K562 (cell line): ENCODE measurements around the gene DIPK1B. TPM values are rescaled to one million over a fixed set of nuclear protein-coding genes. Genes with fewer than 3 reads are reported as not detected.
A peak's percentile ranks its signal among the peaks of the same experiment; 100 is the strongest.

Source experiments
- ARID3A ChIP-seq: IDR thresholded peaks from 2 replicates; pipeline ENCODE4 v1.6.1; 2012; ENCODE audit warnings: low read depth, low read length, improper control_type of control experiment, borderline replicate concordance
- CUX1 ChIP-seq: fragments of 200-800 bp; sonication (Bioruptor generic); IDR thresholded peaks from 2 replicates; pipeline ENCODE4 v1.6.1; 2016; ENCODE audit warnings: missing genetic modification characterization, missing compliant biosample characterization
- FIP1L1 ChIP-seq: fragments of 200-400 bp; formaldehyde crosslinking; IDR thresholded peaks from 2 replicates; pipeline ENCODE4 v1.6.1; 2018; ENCODE audit warnings: mild to moderate bottlenecking, low read depth, low read length; ENCODE audit not compliant: poor library complexity, severe bottlenecking
- JUNB ChIP-seq: fragments of 450-650 bp; formaldehyde crosslinking; conservative IDR thresholded peaks from 2 replicates; pipeline ENCODE4 v1.4.0; 2020; ENCODE audit warnings: mild to moderate bottlenecking
- KHSRP ChIP-seq: fragments of 450-650 bp; IDR thresholded peaks from 2 replicates; pipeline ENCODE4 v1.6.1; 2017
- MAZ ChIP-seq, 2 experiments: fragments of 450-650 bp in 1 of 2; sonication (generic) in 1 of 2; formaldehyde crosslinking; IDR thresholded peaks in 1 of 2; conservative IDR thresholded peaks in 1 of 2; 2 replicates each; pipeline versions ENCODE4 v1.4.0 to v1.5.0; 2020; ENCODE audit warnings: mild to moderate bottlenecking in 1 of 2, missing genetic modification reagents in 1 of 2
- NFIX ChIP-seq: fragments of 250-450 bp; sonication (Bioruptor Pico); IDR thresholded peaks from 2 replicates; pipeline ENCODE4 v1.4.0; 2020; ENCODE audit warnings: low read depth, mild to moderate bottlenecking, moderate library complexity
- PATZ1 ChIP-seq: fragments of 250-450 bp; sonication (Bioruptor Pico); IDR thresholded peaks from 2 replicates; pipeline ENCODE4 v1.5.0; 2020; ENCODE audit warnings: mild to moderate bottlenecking, borderline replicate concordance
- RBFOX2 ChIP-seq: fragments of 200-400 bp; formaldehyde crosslinking; IDR thresholded peaks from 2 replicates; pipeline ENCODE4 v1.6.1; 2017; ENCODE audit warnings: low read depth, mild to moderate bottlenecking, low read length, moderate library complexity
- RFX1 ChIP-seq: fragments of 450-650 bp; IDR thresholded peaks from 2 replicates; pipeline ENCODE4 v1.6.1; 2016; ENCODE audit warnings: mild to moderate bottlenecking, moderate library complexity
- SETDB1 ChIP-seq: IDR thresholded peaks from one replicate; pipeline ENCODE4 v1.6.1; 2012; ENCODE audit warnings: low read length, control low read depth, inconsistent platforms
- SMARCA5 ChIP-seq: fragments of 450-650 bp; IDR thresholded peaks from 2 replicates; pipeline ENCODE4 v1.6.1; 2016
- SP1 ChIP-seq: sonication (generic); formaldehyde crosslinking; IDR thresholded peaks from 2 replicates; pipeline ENCODE4 v1.8.1; 2022; ENCODE audit warnings: mild to moderate bottlenecking, missing genetic modification reagents
- SRSF3 ChIP-seq: fragments of 200-400 bp; formaldehyde crosslinking; IDR thresholded peaks from 2 replicates; pipeline ENCODE4 v1.6.1; 2016; ENCODE audit warnings: mild to moderate bottlenecking, low read length, moderate library complexity; ENCODE audit not compliant: insufficient read depth
- ZNF76 ChIP-seq: fragments of 250-450 bp; sonication (Bioruptor Pico); IDR thresholded peaks from 2 replicates; pipeline ENCODE4 v1.4.0; 2020; ENCODE audit warnings: mild to moderate bottlenecking, moderate library complexity, borderline replicate concordance
- polyA plus RNA-seq, 8 experiments: library from polyadenylated mRNA; depleted of rRNA in 4 of 8; stranded (reverse) in 5 of 8; unstranded in 3 of 8; fragments of >200 nt; fragmentation: Nextera tagmentation in 2 of 8; fragmentation: Illumina TruSeq in 1 of 8; extraction: Ambion mirVana in 2 of 8; extraction: Trizol in 1 of 8; gene quantifications; 2 replicates each; pipeline versions ENCODE4 v1.2.1 to v1.2.3, GENCODE V29; 2011 to 2014; ENCODE audit warnings: inconsistent platforms in 1 of 8, missing spikeins in 1 of 8
- total RNA-seq, 7 experiments: library from RNA; depleted of rRNA in 6 of 7; stranded (reverse); fragments of >200 nt in 6 of 7; fragmentation: Illumina TruSeq in 2 of 7; extraction: Trizol in 2 of 7; gene quantifications; 2 replicates each; pipeline versions ENCODE4 v1.2.1 to v1.2.3, GENCODE V29; 2011 to 2021; ENCODE audit warnings: low replicate concordance in 1 of 7
- TF ChIP-seq, protein P1 (sequence below): sonication (generic); formaldehyde crosslinking; IDR thresholded peaks from 2 replicates; pipeline ENCODE4 v1.8.1; 2023; ENCODE audit warnings: mild to moderate bottlenecking, missing genetic modification reagents, moderate library complexity

DIPK1B gene
- total and polyA plus RNA-seq, 9 of the 15 experiments (the other 6 are each of a cell fraction or from before 2014, with no cell fraction given), result 0.08 to 22.3 (median 5.9) TPM

- TF ChIP-seq PATZ1 (CRISPR knock-in tag) (no peak), RBFOX2 (peak; percentile 85), CUX1 (CRISPR knock-in tag) (no peak), SETDB1 (no peak), MAZ (CRISPR knock-in tag; conservative IDR thresholded peaks at IDR 0.05 in 1 of 2, IDR thresholded peaks at IDR 0.05 in 1 of 2) (no peak), ZNF76 (no peak), RFX1 (no peak), ARID3A (no peak), JUNB (CRISPR knock-in tag) (no peak), KHSRP (no peak), SMARCA5 (no peak), SP1 (CRISPR knock-in tag) (no peak), NFIX (CRISPR knock-in tag) (no peak), FIP1L1 (peak; percentile 95), SRSF3 (no peak)
- TF ChIP-seq, protein P1, sequence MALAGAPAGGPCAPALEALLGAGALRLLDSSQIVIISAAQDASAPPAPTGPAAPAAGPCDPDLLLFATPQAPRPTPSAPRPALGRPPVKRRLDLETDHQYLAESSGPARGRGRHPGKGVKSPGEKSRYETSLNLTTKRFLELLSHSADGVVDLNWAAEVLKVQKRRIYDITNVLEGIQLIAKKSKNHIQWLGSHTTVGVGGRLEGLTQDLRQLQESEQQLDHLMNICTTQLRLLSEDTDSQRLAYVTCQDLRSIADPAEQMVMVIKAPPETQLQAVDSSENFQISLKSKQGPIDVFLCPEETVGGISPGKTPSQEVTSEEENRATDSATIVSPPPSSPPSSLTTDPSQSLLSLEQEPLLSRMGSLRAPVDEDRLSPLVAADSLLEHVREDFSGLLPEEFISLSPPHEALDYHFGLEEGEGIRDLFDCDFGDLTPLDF, result no peak
Observed at GRCh38 chr9:136669791-136670464, 42.4 kb upstream of the DIPK1B start (continued).
